ENCODE results near the gene NDUFB4.

- TF ChIP-seq SP1 (IDR thresholded peaks at IDR 0.05) (no peak), NFRKB (IDR thresholded peaks at IDR 0.05) (no peak), BHLHE40 (IDR thresholded peaks at IDR 0.05; ENCODE audit: borderline replicate concordance) (no peak), ELF4 (IDR thresholded peaks at IDR 0.05) (no peak), FOXM1 (IDR thresholded peaks at IDR 0.05; ENCODE audit: borderline replicate concordance) (no peak), FOXA1 (IDR thresholded peaks at IDR 0.05) (no peak), ARNT (IDR thresholded peaks at IDR 0.05) (no peak), ZNF384 (IDR thresholded peaks at IDR 0.05) (no peak), LEF1 (IDR thresholded peaks at IDR 0.05; ENCODE audit: borderline replicate concordance) (no peak), TARDBP (IDR thresholded peaks at IDR 0.05) (no peak), HDGF (IDR thresholded peaks at IDR 0.05; ENCODE audit: borderline replicate concordance) (no peak), FOXK2 (IDR thresholded peaks at IDR 0.05) (no peak), SUZ12 (IDR thresholded peaks at IDR 0.05) (no peak)
Measured at GRCh38 chr3:120645083-120645845, 49.1 kb downstream of the NDUFB4 start.
